ENCODE results near the gene HSD11B1L.

The HSD11B1L gene, protein sequence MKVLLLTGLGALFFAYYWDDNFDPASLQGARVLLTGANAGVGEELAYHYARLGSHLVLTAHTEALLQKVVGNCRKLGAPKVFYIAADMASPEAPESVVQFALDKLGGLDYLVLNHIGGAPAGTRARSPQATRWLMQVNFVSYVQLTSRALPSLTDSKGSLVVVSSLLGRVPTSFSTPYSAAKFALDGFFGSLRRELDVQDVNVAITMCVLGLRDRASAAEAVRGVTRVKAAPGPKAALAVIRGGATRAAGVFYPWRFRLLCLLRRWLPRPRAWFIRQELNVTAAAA

GRCh38 chr19:5680437-5681368 lies at the start of gene HSD11B1L, which contains the start of gene MICOS13:
TSS of gene HSD11B1L (plus strand) at chr19:5681027. CDS start at chr19:5684833, 3,806 bp downstream.
TSS of gene MICOS13 (minus strand) at chr19:5680516. CDS start at chr19:5680486, 30 bp downstream.
- Histone ChIP-seq H3K79me2 (no peaks in the 10 kb centered on the region), H3K4me1 (no peaks in the 10 kb centered on the region), H3K4me3 (ENCODE audit: low read depth, low read length) (peak within 1 kb of the TSS; percentile 98), H3K27me3 (ENCODE audit: control insufficient read depth, insufficient read depth, low read length) (no peaks in the 10 kb centered on the region), H3K36me3 (ENCODE audit: control insufficient read depth, insufficient read depth, low read length) (no peaks in the 10 kb centered on the region), H3K9me3 (ENCODE audit: control insufficient read depth, low read length) (no peaks in the 10 kb centered on the region), H3K27ac (peak within 1 kb of the TSS; percentile 91), H2AFZ (peak within 1 kb of the TSS; percentile 76), H3K9ac (peak within 1 kb of the TSS; percentile 34), H3K4me2 (ENCODE audit: low read length) (peak within 1 kb of the TSS; percentile 98)
- TF ChIP-seq, protein P1, sequence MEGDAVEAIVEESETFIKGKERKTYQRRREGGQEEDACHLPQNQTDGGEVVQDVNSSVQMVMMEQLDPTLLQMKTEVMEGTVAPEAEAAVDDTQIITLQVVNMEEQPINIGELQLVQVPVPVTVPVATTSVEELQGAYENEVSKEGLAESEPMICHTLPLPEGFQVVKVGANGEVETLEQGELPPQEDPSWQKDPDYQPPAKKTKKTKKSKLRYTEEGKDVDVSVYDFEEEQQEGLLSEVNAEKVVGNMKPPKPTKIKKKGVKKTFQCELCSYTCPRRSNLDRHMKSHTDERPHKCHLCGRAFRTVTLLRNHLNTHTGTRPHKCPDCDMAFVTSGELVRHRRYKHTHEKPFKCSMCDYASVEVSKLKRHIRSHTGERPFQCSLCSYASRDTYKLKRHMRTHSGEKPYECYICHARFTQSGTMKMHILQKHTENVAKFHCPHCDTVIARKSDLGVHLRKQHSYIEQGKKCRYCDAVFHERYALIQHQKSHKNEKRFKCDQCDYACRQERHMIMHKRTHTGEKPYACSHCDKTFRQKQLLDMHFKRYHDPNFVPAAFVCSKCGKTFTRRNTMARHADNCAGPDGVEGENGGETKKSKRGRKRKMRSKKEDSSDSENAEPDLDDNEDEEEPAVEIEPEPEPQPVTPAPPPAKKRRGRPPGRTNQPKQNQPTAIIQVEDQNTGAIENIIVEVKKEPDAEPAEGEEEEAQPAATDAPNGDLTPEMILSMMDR (IDR thresholded peaks at IDR 0.05): no peak

DNA sequence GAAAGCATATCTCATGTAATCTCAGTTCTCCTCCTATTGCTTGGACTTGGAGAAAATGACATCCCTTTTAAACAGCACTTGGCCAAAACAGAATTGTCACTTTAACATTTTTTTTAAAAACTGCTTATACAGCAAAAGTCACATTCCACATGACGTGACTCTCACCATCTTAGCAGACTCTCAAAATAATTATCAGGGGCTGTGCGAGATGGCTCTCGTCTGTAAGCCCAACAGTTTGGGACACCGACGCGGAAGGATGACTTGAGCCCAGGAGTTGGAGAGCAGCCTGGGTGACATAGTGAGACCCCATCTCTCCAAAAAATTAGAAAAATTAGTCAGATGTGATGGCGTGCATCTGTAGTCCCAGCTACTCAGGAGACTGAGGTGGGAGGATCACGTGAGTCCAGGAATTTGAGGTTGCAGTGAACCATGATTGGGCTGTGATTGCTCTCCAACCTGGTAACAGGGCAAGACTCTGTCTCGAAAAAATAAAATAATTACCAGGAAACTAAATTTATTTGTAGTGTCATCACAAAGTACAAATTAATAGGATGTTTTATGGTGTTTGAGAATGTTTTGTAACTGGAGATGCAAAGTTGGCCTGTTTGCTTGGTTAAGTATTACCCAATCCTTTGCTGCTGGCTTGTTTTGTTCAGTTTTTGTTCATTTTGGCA lies 49.1 kb upstream of the HSD11B1L start:
- no peaks in the 10 kb centered on the region for H3K9me3 ChIP-seq (ENCODE audit: control insufficient read depth, low read length)
- no peak overlapping the region for H3K9ac ChIP-seq
- H3K4me3 ChIP-seq (ENCODE audit: low read depth, low read length): peak overlapping the region; percentile 25
- peak overlapping the region; percentile 54 for H3K4me2 ChIP-seq (ENCODE audit: low read length)
- H3K27me3 ChIP-seq (ENCODE audit: control insufficient read depth, insufficient read depth, low read length): no peaks in the 10 kb centered on the region
- peak overlapping the region; percentile 77 for H3K27ac ChIP-seq
- peaks cover 72% of the 10 kb centered on the region for H3K79me2 ChIP-seq
- peaks cover 28% of the 10 kb centered on the region for H3K4me1 ChIP-seq
- no peaks in the 10 kb centered on the region for H3K36me3 ChIP-seq (ENCODE audit: control insufficient read depth, insufficient read depth, low read length)
- TF ChIP-seq, protein P1 (IDR thresholded peaks at IDR 0.05): no peak
- peak overlapping the region; percentile 27 for H2AFZ ChIP-seq

DNA sequence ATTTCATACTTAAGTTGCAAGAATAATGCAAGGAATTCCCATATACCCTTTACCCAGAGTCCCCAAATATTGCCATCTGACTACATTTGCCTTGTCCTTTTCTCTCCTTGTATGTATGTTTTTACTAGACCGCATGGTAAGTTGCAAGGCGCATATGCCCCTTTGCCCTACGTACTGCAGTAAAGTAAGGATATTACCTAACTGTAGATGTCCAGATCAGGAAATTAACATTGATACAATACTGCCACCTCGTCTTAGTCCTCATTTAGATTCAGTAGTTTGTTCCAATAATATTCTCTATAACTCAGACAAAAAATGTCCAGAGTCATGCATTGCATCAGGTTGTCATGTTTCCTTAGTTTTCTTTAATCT lies 48.6 kb upstream of the HSD11B1L start:
- Histone ChIP-seq H3K4me3 (ENCODE audit: low read depth, low read length) (no peak overlapping the region), H3K27me3 (ENCODE audit: control insufficient read depth, insufficient read depth, low read length) (no peaks in the 10 kb centered on the region), H3K9ac (no peak overlapping the region), H2AFZ (no peak overlapping the region), H3K27ac (peak overlapping the region; percentile 77), H3K79me2 (peaks cover 72% of the 10 kb centered on the region), H3K9me3 (ENCODE audit: control insufficient read depth, low read length) (no peaks in the 10 kb centered on the region), H3K36me3 (ENCODE audit: control insufficient read depth, insufficient read depth, low read length) (no peaks in the 10 kb centered on the region), H3K4me2 (ENCODE audit: low read length) (peak overlapping the region; percentile 54), H3K4me1 (peaks cover 28% of the 10 kb centered on the region)
- TF ChIP-seq, protein P1 (IDR thresholded peaks at IDR 0.05): no peak

- Histone ChIP-seq H3K4me2 (ENCODE audit: low read length) (peak overlapping the region; percentile 54), H3K27ac (peak overlapping the region; percentile 77), H3K27me3 (ENCODE audit: control insufficient read depth, insufficient read depth, low read length) (no peaks in the 10 kb centered on the region), H3K4me1 (peaks cover 28% of the 10 kb centered on the region), H3K9ac (no peak overlapping the region), H2AFZ (no peak overlapping the region), H3K79me2 (peaks cover 72% of the 10 kb centered on the region), H3K4me3 (ENCODE audit: low read depth, low read length) (no peak overlapping the region), H3K9me3 (ENCODE audit: control insufficient read depth, low read length) (no peaks in the 10 kb centered on the region), H3K36me3 (ENCODE audit: control insufficient read depth, insufficient read depth, low read length) (no peaks in the 10 kb centered on the region)
- TF ChIP-seq, protein P1 (IDR thresholded peaks at IDR 0.05): no peak
Measured at GRCh38 chr19:5632657-5633056, 48.2 kb upstream of the HSD11B1L start.
